Lung (tissue), 12 donors: ENCODE data around the gene PDXP. TPM values are rescaled to one million over a fixed set of nuclear protein-coding genes. Genes with fewer than 3 reads are reported as not detected.

Experiments
- ATAC-seq: fragments of 200-7000 bp; cut with Tn5 transposase; one replicate; pipeline ENCODE4 v1.9.1; 2020; ENCODE audit warnings: moderate number of reproducible peaks; ENCODE audit not compliant: insufficient read depth, low FRiP score
- DNase-seq, 3 donors: peaks; one replicate each; pipeline ENCODE4 v3.0.0-alpha.2; 2013 to 2017
- H3K27ac ChIP-seq, 2 donors: one replicate each; pipeline ENCODE4 v1.5.1; 2013; ENCODE audit warnings: mild to moderate bottlenecking in 2 of 2, moderate library complexity in 2 of 2, control low read depth in 1 of 2, inconsistent platforms in 1 of 2, low read depth in 1 of 2, low read length in 1 of 2
- H3K27me3 ChIP-seq, 3 donors: one replicate each; pipeline ENCODE4 v1.5.1; 2013; ENCODE audit warnings: low read length in 2 of 3; ENCODE audit not compliant: control insufficient read depth in 3 of 3, insufficient read depth in 3 of 3
- H3K36me3 ChIP-seq, 4 donors: one replicate each; pipeline ENCODE4 v1.5.1; 2013; ENCODE audit warnings: low read length in 4 of 4, mild to moderate bottlenecking in 1 of 4, moderate library complexity in 1 of 4; ENCODE audit not compliant: control insufficient read depth in 4 of 4, insufficient read depth in 4 of 4
- H3K4me1 ChIP-seq, 5 donors: one replicate each; pipeline ENCODE4 v1.5.1; 2013; ENCODE audit warnings: low read length in 5 of 5, mild to moderate bottlenecking in 2 of 5, moderate library complexity in 1 of 5; ENCODE audit not compliant: control insufficient read depth in 5 of 5, insufficient read depth in 5 of 5
- H3K4me3 ChIP-seq: one replicate; pipeline ENCODE4 v1.5.1; 2013; ENCODE audit warnings: mild to moderate bottlenecking, control low read depth, moderate library complexity
- H3K9ac ChIP-seq, 2 donors: one replicate each; pipeline ENCODE4 v1.5.1; 2013; ENCODE audit warnings: low read length in 2 of 2, control low read depth in 1 of 2; ENCODE audit not compliant: insufficient read depth in 1 of 2
- H3K9me3 ChIP-seq, 4 donors: one replicate each; pipeline ENCODE4 v1.5.1; 2013; ENCODE audit warnings: low read length in 3 of 4, mild to moderate bottlenecking in 1 of 4, moderate library complexity in 1 of 4; ENCODE audit not compliant: control insufficient read depth in 4 of 4, insufficient read depth in 3 of 4
- CTCF ChIP-seq: IDR thresholded peaks from 2 replicates; pipeline ENCODE4 v1.5.1; 2012; ENCODE audit warnings: mild to moderate bottlenecking; ENCODE audit errors: control extremely low read depth, extremely low read depth
- WGBS, 2 donors: extraction: QIAGEN DNeasy Blood & Tissue Kit; methylation state at CpG; one replicate each; pipeline ENCODE4 v1.1.7; 2013; 5-methylcytosine and 5-hydroxymethylcytosine counted together
- polyA plus RNA-seq, 2 donors: library from polyadenylated mRNA; stranded (reverse); fragments of 200-250 nt; gene quantifications; one replicate each; pipeline ENCODE4 v1.2.1, GENCODE V29; 2013
- total RNA-seq, 2 donors: library from RNA; depleted of rRNA in 1 of 2; stranded (reverse); fragments of >200 nt in 1 of 2; gene quantifications; one replicate each; pipeline ENCODE4 v1.2.1, GENCODE V29; 2014 to 2021
- donor health status: control.
- donor health status: control.
- donor health status: Bipolar disorder and iron deficiency.
- donor health status: healthy.
- donor health status: DM: yes; HTN: yes; CAD: no.

The PDXP gene
- total and polyA plus RNA-seq, 4 donors, result 4.4 to 7.4 (median 6.5) TPM

- 82 to 91% methylated on average over 7 of the region's 7 CpGs for WGBS, 2 donors
- DNase-seq, result no peak
- Histone ChIP-seq H3K9ac (no peak overlapping the region), H3K27ac (no peak overlapping the region), H3K9me3 (no peaks in the 10 kb centered on the region), H3K27me3 (no peaks in the 10 kb centered on the region), H3K36me3 (no peaks in the 10 kb centered on the region), H3K4me3 (no peak overlapping the region), H3K4me1 (peaks cover 0 to 3% (median 0%) of the 10 kb centered on the region in 5 donors)
- TF ChIP-seq CTCF, result no peak
- no peak for ATAC-seq
Observed at GRCh38 chr22:37703906-37704305, 45.4 kb downstream of the PDXP start.

GRCh38 chr22:37704645-37705044 is 46.1 kb downstream of the PDXP start:
- H3K4me3 ChIP-seq, result no peak overlapping the region
- no peaks in the 10 kb centered on the region for H3K9me3 ChIP-seq
- H3K27me3 ChIP-seq, result no peaks in the 10 kb centered on the region
- H3K27ac ChIP-seq, result no peak overlapping the region
- ATAC-seq (no peak), DNase-seq (no peak)
- no peak overlapping the region for H3K9ac ChIP-seq
- 38 to 45% methylated on average over 3 of the region's 3 CpGs for WGBS, 2 donors
- H3K4me1 ChIP-seq, result peaks cover 0 to 3% (median 0%) of the 10 kb centered on the region in 5 donors
- no peaks in the 10 kb centered on the region for H3K36me3 ChIP-seq
- TF ChIP-seq CTCF, result no peak

GRCh38 chr22:37705205-37705604 is 46.7 kb downstream of the PDXP start:
- no peak for DNase-seq
- Histone ChIP-seq H3K27me3 (no peaks in the 10 kb centered on the region), H3K36me3 (no peaks in the 10 kb centered on the region), H3K9me3 (no peaks in the 10 kb centered on the region), H3K4me1 (peaks cover 0 to 3% (median 0%) of the 10 kb centered on the region in 5 donors), H3K9ac (no peak overlapping the region), H3K27ac (no peak overlapping the region), H3K4me3 (no peak overlapping the region)
- ATAC-seq, result no peak
- 93 to 97% methylated on average over 3 of the region's 3 CpGs for WGBS, 2 donors
- no peak for TF ChIP-seq CTCF
